ENCODE results near the gene DNAJC18. TPM values are rescaled to one million over a fixed set of nuclear protein-coding genes. Genes with fewer than 3 reads are reported as not detected.

The DNAJC18 gene
- total RNA-seq, 1 donor, result 9.9 TPM

GRCh38 chr5:139475865-139476617 is 36.7 kb upstream of the DNAJC18 start:
- no peak for DNase-seq (ENCODE audit: low read depth)
- H3K4me3 ChIP-seq (ENCODE audit: low read depth, low read length), result no peak overlapping the region
- TF ChIP-seq, protein P1, sequence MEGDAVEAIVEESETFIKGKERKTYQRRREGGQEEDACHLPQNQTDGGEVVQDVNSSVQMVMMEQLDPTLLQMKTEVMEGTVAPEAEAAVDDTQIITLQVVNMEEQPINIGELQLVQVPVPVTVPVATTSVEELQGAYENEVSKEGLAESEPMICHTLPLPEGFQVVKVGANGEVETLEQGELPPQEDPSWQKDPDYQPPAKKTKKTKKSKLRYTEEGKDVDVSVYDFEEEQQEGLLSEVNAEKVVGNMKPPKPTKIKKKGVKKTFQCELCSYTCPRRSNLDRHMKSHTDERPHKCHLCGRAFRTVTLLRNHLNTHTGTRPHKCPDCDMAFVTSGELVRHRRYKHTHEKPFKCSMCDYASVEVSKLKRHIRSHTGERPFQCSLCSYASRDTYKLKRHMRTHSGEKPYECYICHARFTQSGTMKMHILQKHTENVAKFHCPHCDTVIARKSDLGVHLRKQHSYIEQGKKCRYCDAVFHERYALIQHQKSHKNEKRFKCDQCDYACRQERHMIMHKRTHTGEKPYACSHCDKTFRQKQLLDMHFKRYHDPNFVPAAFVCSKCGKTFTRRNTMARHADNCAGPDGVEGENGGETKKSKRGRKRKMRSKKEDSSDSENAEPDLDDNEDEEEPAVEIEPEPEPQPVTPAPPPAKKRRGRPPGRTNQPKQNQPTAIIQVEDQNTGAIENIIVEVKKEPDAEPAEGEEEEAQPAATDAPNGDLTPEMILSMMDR (IDR thresholded peaks at IDR 0.05; ENCODE audit: insufficient read depth, low read length), result no peak

DNA sequence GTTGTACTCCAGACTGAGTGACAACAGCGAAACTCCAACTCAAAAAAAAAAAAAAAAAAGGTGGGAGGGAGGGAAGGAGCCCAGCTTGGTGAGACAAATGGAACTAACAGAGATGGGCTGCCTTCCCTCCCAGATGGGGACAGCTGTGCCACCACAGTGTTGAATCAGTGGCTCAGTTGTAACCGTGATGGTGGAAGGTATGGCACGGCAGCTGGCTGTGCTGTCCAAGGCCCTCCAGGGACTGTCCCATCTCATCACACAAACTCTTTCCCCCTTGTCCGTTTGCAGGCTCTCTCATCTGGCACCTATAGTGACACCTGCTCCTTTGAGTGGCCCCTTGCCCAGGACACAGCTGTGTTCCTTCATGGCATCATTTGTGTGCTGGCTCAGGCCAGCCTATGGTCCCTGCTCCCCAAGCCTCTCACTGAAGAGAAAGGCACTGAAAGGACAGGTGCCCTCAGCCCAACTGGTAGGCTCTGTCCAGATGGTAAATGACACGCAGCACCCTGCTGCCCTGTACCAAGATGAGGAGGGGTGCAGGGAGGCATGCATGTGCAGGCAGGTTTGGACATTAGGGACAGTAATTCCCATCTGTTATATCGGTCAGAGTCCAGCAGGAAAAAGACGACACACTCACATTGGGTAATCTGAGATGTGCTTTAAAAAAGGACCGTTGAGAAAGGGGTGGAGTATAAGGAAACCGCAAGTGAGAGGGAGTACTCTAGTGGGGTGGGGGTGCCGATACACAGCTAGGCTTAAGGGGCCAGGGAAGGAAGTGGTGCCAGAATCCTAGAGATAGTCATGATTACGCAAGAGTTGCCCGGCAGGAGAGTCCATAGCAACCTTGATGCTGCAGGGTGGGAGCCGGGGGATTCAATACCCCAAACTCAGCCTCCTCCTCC is 35.8 kb upstream of the DNAJC18 start:
- TF ChIP-seq, protein P1 (IDR thresholded peaks at IDR 0.05; ENCODE audit: insufficient read depth, low read length), result no peak
- no peak overlapping the region for H3K4me3 ChIP-seq (ENCODE audit: low read depth, low read length)
- peak; percentile 79 for DNase-seq (ENCODE audit: low read depth)

GRCh38 chr5:139473565-139473964 is 34.2 kb upstream of the DNAJC18 start:
- TF ChIP-seq, protein P1 (IDR thresholded peaks at IDR 0.05; ENCODE audit: insufficient read depth, low read length), result peak; percentile 7
- peak; percentile 32 for DNase-seq (ENCODE audit: low read depth)
- no peak overlapping the region for H3K4me3 ChIP-seq (ENCODE audit: low read depth, low read length)

DNA sequence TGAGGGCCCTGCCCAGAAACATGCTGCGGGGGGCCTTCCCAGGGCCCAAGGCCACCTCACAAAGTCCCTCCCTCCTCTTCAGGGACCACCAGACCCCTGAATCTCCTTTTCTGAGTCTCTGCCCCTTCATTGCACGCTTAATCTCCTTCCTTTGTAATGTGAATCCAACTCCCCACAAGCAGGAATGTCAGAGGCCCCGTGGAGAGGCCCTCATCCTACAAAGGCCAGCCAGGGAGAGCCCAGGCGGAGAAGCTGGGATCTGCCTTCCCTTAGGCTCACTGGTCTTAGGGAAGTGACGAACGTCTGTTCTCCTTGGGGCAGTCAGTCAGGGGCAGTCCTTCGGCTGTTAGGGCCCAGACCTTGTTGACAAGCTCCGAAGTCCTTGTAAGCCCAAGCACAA is 33.8 kb upstream of the DNAJC18 start:
- TF ChIP-seq, protein P1 (IDR thresholded peaks at IDR 0.05; ENCODE audit: insufficient read depth, low read length), result no peak
- peak; percentile 10 for DNase-seq (ENCODE audit: low read depth)
- H3K4me3 ChIP-seq (ENCODE audit: low read depth, low read length), result no peak overlapping the region

DNA sequence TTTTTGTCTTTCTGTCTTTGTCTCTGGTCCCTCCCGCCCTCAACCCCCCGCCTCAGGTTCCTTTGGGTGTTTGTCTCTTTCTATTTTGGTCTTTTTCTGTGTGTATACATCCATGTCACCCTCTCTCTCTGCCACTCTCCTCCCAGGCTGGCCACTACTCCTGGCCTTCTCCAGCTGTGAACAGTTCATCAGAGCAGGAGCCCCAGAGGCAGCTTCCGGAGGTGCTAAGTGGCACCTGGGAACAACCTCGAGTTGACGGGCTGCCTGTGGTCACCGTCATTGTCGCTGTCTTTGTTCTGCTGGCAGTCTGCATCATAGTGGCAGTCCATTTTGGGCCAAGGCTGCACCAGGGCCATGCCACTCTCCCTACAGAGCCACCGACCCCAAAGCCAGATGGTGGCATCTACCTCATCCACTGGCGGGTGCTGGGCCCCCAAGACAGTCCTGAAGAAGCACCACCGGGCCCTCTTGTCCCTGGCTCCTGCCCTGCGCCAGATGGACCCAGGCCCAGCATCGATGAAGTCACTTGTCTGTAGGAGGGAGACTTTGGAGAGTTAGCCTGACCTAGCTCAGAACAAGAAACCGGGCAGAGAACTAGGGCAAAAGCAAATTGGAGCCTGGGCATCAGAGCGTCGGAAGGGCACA is 33.2 kb upstream of the DNAJC18 start:
- DNase-seq (ENCODE audit: low read depth), result no peak
- TF ChIP-seq, protein P1 (IDR thresholded peaks at IDR 0.05; ENCODE audit: insufficient read depth, low read length), result no peak
- H3K4me3 ChIP-seq (ENCODE audit: low read depth, low read length), result no peak overlapping the region

DNA sequence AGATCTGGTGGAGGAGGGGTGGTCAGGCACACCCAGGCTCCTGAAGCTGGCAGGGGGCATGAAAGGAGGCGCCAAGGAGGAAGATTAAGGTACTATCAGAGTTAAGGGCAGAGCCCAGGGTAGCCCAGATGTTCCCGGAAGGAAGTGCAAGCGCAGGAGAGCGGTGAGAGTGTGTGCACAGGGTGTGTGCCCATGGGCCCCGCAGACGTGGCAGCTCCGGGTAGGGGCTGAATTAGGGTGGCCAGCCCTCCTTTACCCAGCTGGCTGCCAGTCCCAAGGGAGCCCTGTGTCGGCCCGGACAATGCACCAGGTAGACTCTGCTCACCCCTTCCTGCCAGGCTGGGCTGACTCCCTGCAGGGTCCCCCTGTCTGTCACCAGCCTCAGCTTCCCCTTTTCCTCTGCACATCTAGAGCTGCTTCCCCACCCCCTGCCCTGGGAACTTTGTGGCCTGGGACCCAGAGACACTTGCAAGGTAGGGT is 31.5 kb upstream of the DNAJC18 start, which contains the start of gene SMIM33:
Gene SMIM33 (plus strand): TSS at position 184 of the 480 bp plus-strand sequence. CDS start 118 bp downstream, at position 302.
- no peak within 1 kb of the TSS for H3K4me3 ChIP-seq (ENCODE audit: low read depth, low read length)
- TF ChIP-seq, protein P1 (IDR thresholded peaks at IDR 0.05; ENCODE audit: insufficient read depth, low read length), result no peak
- DNase-seq (ENCODE audit: low read depth), result no peak
